Astrocyte (in vitro differentiated cells and primary cell): ENCODE data around the gene IPO4. TPM values are rescaled to one million over a fixed set of nuclear protein-coding genes. Genes with fewer than 3 reads are reported as not detected.
A peak's percentile ranks its signal among the peaks of the same experiment; 100 is the strongest.

Experiments used
- DNase-seq: peaks from one replicate; pipeline ENCODE4 v3.0.0-alpha.2; 2010; ENCODE audit warnings: low read depth
- FAIRE-seq: peaks from 2 replicates; lab custom pipeline; 2011; peaks lifted over from hg19 to GRCh38; lab: Jason Lieb, UNC
- H2AFZ ChIP-seq: 2 replicates; pipeline ENCODE4 v1.6.0; 2012; ENCODE audit warnings: low read depth, low read length, inconsistent platforms
- H3K27ac ChIP-seq: 2 replicates; pipeline ENCODE4 v1.5.1; 2011; ENCODE audit warnings: low read depth, low read length, inconsistent platforms
- H3K27me3 ChIP-seq: 2 replicates; pipeline ENCODE4 v1.6.0; 2011; ENCODE audit warnings: low read length, inconsistent platforms; ENCODE audit not compliant: insufficient read depth
- H3K36me3 ChIP-seq: 2 replicates; pipeline ENCODE4 v1.5.1; 2011; ENCODE audit warnings: low read length, inconsistent platforms; ENCODE audit not compliant: insufficient read depth
- H3K4me1 ChIP-seq: 2 replicates; pipeline ENCODE4 v1.5.1; 2011; ENCODE audit warnings: low read length, inconsistent platforms; ENCODE audit not compliant: insufficient read depth
- H3K4me2 ChIP-seq: 2 replicates; pipeline ENCODE4 v1.6.0; 2012; ENCODE audit warnings: low read length, inconsistent platforms
- H3K4me3 ChIP-seq: 2 replicates; pipeline ENCODE4 v1.5.1; 2011; ENCODE audit warnings: low read depth, mild to moderate bottlenecking, low read length, inconsistent platforms; ENCODE audit not compliant: insufficient read depth
- H3K79me2 ChIP-seq: 2 replicates; pipeline ENCODE4 v1.6.0; 2012; ENCODE audit warnings: mild to moderate bottlenecking, low read length, inconsistent platforms; ENCODE audit not compliant: insufficient read depth
- H3K9ac ChIP-seq: 2 replicates; pipeline ENCODE4 v1.6.0; 2012; ENCODE audit warnings: mild to moderate bottlenecking, low read length, inconsistent platforms
- H3K9me3 ChIP-seq: 2 replicates; pipeline ENCODE4 v1.5.1; 2012; ENCODE audit warnings: low read depth, mild to moderate bottlenecking, low read length, inconsistent platforms; ENCODE audit not compliant: insufficient read depth
- H4K20me1 ChIP-seq: 2 replicates; pipeline ENCODE4 v1.6.0; 2012; ENCODE audit warnings: low read length, inconsistent platforms; ENCODE audit not compliant: insufficient read depth
- H3K27ac Mint-ChIP-seq: one replicate; pipeline ENCODE4 v1.8.0; 2021; ENCODE audit warnings: mild to moderate bottlenecking, mixed read lengths; ENCODE audit not compliant: unreplicated experiment
- H3K27me3 Mint-ChIP-seq: one replicate; pipeline ENCODE4 v1.8.0; 2021; ENCODE audit warnings: low read depth, mixed read lengths; ENCODE audit not compliant: unreplicated experiment
- H3K36me3 Mint-ChIP-seq: one replicate; pipeline ENCODE4 v1.8.0; 2021; ENCODE audit warnings: low read depth, mixed read lengths; ENCODE audit not compliant: unreplicated experiment
- H3K4me1 Mint-ChIP-seq: one replicate; pipeline ENCODE4 v1.8.0; 2021; ENCODE audit warnings: low read depth, mixed read lengths; ENCODE audit not compliant: unreplicated experiment
- H3K4me3 Mint-ChIP-seq: one replicate; pipeline ENCODE4 v1.8.0; 2021; ENCODE audit warnings: mild to moderate bottlenecking, moderate library complexity, mixed read lengths; ENCODE audit not compliant: unreplicated experiment
- H3K9me3 Mint-ChIP-seq: one replicate; pipeline ENCODE4 v1.8.0; 2021; ENCODE audit warnings: mild to moderate bottlenecking, mixed read lengths; ENCODE audit not compliant: unreplicated experiment
- EZH2 ChIP-seq: IDR thresholded peaks from 2 replicates; pipeline ENCODE4 v1.6.1; 2012; ENCODE audit warnings: mild to moderate bottlenecking, low read length, inconsistent platforms; ENCODE audit not compliant: insufficient read depth
- total RNA-seq: library from RNA; stranded (reverse); gene quantifications from 2 replicates; pipeline ENCODE4 v1.2.1, GENCODE V29; 2021
- TF ChIP-seq, protein P1 (sequence below): IDR thresholded peaks from 2 replicates; pipeline ENCODE4 v1.5.1; 2011; ENCODE audit warnings: low read depth, mild to moderate bottlenecking, inconsistent platforms, low read length, moderate library complexity; ENCODE audit not compliant: insufficient read depth

IPO4 gene
- total RNA-seq, 1 donor from 2014 or later: 46.1 TPM

DNA sequence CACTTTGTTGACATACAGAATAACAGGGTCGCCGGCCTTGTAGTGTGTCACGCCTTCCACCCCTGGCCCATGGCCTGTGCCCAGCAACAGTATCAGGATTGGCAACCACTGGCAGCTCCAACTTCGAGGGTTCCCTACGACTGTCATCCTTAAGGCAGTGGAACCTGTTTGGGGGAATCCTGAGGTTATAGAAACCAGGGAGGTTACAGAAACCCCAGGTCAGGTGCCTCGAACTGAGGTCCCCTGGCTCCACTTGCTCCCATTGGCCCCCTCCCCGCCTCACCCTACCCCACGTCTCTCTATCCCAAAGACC, 6.2 kb upstream of the IPO4 start:
- Mint-ChIP-seq H3K4me1 (peaks cover 19% of the 10 kb centered on the region), H3K36me3 (peaks cover 19% of the 10 kb centered on the region), H3K9me3 (peaks cover 4% of the 10 kb centered on the region), H3K27ac (peak overlapping the region; percentile 72), H3K27me3 (no peaks in the 10 kb centered on the region), H3K4me3 (peak overlapping the region; percentile 96)
- H4K20me1 ChIP-seq: peaks cover 5% of the 10 kb centered on the region
- TF ChIP-seq EZH2: no peak
- TF ChIP-seq, protein P1, sequence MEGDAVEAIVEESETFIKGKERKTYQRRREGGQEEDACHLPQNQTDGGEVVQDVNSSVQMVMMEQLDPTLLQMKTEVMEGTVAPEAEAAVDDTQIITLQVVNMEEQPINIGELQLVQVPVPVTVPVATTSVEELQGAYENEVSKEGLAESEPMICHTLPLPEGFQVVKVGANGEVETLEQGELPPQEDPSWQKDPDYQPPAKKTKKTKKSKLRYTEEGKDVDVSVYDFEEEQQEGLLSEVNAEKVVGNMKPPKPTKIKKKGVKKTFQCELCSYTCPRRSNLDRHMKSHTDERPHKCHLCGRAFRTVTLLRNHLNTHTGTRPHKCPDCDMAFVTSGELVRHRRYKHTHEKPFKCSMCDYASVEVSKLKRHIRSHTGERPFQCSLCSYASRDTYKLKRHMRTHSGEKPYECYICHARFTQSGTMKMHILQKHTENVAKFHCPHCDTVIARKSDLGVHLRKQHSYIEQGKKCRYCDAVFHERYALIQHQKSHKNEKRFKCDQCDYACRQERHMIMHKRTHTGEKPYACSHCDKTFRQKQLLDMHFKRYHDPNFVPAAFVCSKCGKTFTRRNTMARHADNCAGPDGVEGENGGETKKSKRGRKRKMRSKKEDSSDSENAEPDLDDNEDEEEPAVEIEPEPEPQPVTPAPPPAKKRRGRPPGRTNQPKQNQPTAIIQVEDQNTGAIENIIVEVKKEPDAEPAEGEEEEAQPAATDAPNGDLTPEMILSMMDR: no peak
- H3K9me3 ChIP-seq: peaks cover under 1% of the 10 kb centered on the region
- peak overlapping the region; percentile 95 for H3K4me2 ChIP-seq
- FAIRE-seq: no peak
- H3K4me1 ChIP-seq: peaks cover 5% of the 10 kb centered on the region
- peaks cover 64% of the 10 kb centered on the region for H3K79me2 ChIP-seq
- peaks cover 18% of the 10 kb centered on the region for H3K36me3 ChIP-seq
- DNase-seq: no peak
- H2AFZ ChIP-seq: peak overlapping the region; percentile 93
- H3K27me3 ChIP-seq: no peaks in the 10 kb centered on the region
- H3K27ac ChIP-seq: peak overlapping the region; percentile 97
- peak overlapping the region; percentile 99 for H3K9ac ChIP-seq
- peak overlapping the region; percentile 69 for H3K4me3 ChIP-seq

DNA sequence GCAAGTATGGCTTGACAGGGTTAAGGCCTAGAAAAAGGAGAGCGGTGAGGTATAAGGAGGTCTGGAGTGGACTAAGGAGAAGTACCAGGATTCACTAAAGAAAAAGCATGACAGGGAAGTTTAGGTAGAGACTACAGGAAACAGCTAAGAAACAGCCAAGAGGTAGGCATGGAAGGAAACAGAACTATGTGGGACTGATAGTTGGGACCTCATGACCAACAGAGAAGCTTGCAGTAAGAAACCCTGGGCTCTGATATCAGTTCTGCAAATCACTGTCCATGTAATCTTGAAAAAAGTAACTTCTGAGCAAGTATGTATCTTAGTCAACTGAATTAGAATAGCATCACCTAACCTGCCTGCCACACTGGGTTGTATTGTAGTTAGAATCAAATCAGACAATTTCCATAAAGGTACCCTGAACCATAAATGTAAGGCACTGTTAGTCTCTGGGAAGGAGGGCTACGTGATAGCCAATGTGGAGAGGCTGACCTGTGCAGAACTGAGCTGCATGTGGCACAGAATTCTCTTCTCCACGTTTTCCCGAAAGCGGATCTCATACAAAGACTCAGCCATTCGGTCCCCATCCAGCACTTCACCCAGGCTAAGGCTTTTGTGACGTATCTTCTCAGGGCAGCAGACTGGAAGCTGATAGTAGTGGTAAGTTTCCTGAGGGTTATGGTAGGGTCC, 5.7 kb upstream of the IPO4 start:
- DNase-seq: no peak
- H3K27me3 Mint-ChIP-seq: no peaks in the 10 kb centered on the region
- no peak overlapping the region for H2AFZ ChIP-seq
- peaks cover 5% of the 10 kb centered on the region for H3K4me1 ChIP-seq
- H3K4me2 ChIP-seq: peak overlapping the region; percentile 95
- peak overlapping the region; percentile 35 for H3K27ac Mint-ChIP-seq
- peak overlapping the region; percentile 96 for H3K4me3 Mint-ChIP-seq
- FAIRE-seq: no peak
- H3K4me1 Mint-ChIP-seq: peaks cover 19% of the 10 kb centered on the region
- H3K36me3 Mint-ChIP-seq: peaks cover 21% of the 10 kb centered on the region
- no peak for TF ChIP-seq EZH2
- TF ChIP-seq, protein P1: no peak
- H3K9me3 Mint-ChIP-seq: peaks cover 4% of the 10 kb centered on the region
- H4K20me1 ChIP-seq: peaks cover 5% of the 10 kb centered on the region
- H3K9me3 ChIP-seq: no peaks in the 10 kb centered on the region
- H3K4me3 ChIP-seq: peak overlapping the region; percentile 69
- H3K36me3 ChIP-seq: peaks cover 18% of the 10 kb centered on the region
- H3K27me3 ChIP-seq: no peaks in the 10 kb centered on the region
- peaks cover 64% of the 10 kb centered on the region for H3K79me2 ChIP-seq
- H3K9ac ChIP-seq: peak overlapping the region; percentile 99
- peak overlapping the region; percentile 97 for H3K27ac ChIP-seq

DNA sequence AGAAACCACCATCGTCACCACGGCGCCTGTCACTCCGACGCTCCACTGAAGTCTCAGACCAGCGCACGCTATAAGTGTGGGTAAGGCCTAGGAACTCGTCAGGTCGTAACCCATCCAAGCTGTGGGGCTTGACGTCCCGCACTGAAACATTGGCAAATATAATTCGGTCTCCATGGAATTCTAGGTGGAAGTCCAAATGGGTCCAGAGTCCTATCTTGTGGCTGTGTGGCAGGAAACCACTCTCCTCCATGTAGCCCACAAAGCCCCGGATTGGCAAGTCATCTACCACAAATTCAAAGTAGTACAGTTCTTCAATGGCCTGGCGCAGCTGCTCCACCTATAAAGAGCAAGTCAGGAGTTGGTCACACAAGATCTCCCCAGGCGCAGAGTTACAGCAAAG, 4.3 kb upstream of the IPO4 start:
- DNase-seq (no peak), FAIRE-seq (no peak)
- Histone ChIP-seq H3K36me3 (peaks cover 18% of the 10 kb centered on the region), H2AFZ (no peak overlapping the region), H3K79me2 (peaks cover 64% of the 10 kb centered on the region), H3K4me1 (peaks cover 8% of the 10 kb centered on the region), H3K9me3 (no peaks in the 10 kb centered on the region), H4K20me1 (peaks cover 1% of the 10 kb centered on the region), H3K4me2 (no peak overlapping the region), H3K9ac (no peak overlapping the region), H3K4me3 (no peak overlapping the region), H3K27me3 (no peaks in the 10 kb centered on the region), H3K27ac (no peak overlapping the region)
- peak overlapping the region; percentile 34 for H3K4me3 Mint-ChIP-seq
- no peaks in the 10 kb centered on the region for H3K9me3 Mint-ChIP-seq
- H3K36me3 Mint-ChIP-seq: peaks cover 17% of the 10 kb centered on the region
- TF ChIP-seq EZH2: no peak
- TF ChIP-seq, protein P1: no peak
- H3K27me3 Mint-ChIP-seq: no peaks in the 10 kb centered on the region
- peaks cover 22% of the 10 kb centered on the region for H3K4me1 Mint-ChIP-seq
- H3K27ac Mint-ChIP-seq: no peak overlapping the region
